Inflammatory macrophage treated with lipopolysaccharide for 4 hours (primary cell): ENCODE data around the gene RMDN3.
A peak's percentile ranks its signal among the peaks of the same experiment; 100 is the strongest.

Source experiments
- DNase-seq: peaks from one replicate; pipeline ENCODE4 v3.0.0-alpha.2; 2020

Gene RMDN3

DNA sequence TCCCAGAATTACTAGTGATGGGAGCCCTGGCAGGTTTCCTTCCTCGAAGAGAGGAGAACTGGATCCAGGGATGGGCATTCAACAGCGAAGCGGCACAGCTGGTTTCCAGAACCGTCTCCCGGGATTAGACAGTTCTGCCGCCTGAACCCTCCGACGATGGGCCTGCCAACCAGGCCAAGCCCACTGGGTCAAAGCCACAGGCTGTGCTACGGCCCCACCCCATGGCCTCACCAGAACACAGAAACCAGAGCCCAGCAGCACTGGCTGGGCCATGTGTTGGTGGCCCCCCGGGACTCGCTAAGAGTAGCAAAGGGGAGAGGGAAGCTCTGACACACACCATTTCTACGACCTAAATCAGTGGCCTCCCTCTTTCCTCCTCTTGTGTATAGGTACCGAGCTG lies 17.0 kb upstream of the RMDN3 start:
- no peak for DNase-seq

- no peak for DNase-seq
Observed at GRCh38 chr15:40771242-40771641, 16.2 kb upstream of the RMDN3 start.

DNA sequence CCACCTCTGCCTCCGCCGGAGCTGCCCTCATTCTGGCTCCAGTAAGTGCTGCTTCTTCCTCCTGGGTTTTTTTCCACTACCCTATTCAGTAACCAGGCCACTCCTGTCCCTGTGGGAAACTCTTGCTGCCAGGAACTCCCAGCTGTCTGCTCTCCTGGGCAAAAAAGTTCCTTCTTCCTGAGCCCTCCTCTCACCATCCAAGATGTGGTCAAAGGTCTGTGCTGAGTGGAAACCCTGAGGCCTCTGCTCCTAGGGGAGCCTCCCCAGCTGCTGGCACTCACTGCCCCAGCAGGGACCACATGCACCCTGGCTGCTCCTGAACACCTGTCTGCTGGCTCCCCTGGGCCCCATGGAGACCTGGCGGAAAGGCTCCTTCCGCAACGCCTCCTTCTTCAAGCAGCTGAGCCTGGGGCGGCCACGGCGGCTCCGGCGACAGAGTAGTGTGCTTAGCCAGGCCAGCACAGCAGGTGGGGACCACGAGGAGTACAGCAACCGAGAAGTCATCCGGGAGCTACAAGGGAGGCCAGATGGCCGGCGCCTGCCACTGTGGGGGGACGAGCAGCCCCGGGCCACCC lies 15.2 kb upstream of the RMDN3 start:
- DNase-seq, result no peak

GRCh38 chr15:40769274-40770146 lies 14.5 kb upstream of the RMDN3 start, which contains the start of gene C15orf62:
TSS of gene C15orf62 (plus strand) at chr15:40769980. CDS start at chr15:40770496, 516 bp downstream.
- peak; percentile 47 for DNase-seq

GRCh38 chr15:40768521-40769273 lies 13.6 kb upstream of the RMDN3 start:
- no peak for DNase-seq

DNA sequence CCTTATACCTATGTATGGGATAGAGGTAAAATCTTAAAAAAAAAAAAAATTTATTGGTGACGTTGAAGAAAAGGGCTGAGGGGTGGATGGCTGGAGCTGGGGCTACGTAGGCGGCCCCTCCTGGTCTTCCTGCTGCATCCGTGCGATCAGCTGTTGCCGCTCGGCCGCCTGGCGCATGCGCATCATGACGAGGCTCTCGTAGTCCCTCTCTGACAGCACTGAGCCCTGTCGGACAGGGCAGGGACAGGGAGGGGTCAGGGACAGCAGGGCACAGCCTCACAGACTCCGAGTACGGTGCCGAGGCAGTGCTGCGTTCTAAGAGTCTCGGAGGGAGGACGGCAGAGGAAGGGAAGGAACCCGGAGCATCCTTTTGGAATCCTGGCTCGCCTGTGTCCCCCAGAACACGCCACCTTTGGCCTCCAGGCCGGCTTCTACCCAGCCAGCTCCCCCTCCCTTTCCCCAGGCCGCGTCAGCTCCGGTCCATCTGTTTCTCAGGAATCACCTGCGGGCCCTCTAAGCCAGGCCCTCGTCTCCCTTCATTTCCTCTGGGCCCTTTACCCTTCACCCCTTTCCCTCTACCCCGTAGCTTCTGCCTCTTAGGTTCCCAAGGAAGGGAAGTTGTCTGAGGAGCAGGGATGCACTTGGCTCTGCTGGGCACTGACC lies 12.9 kb upstream of the RMDN3 start:
- no peak for DNase-seq

- DNase-seq, result no peak
Observed at GRCh38 chr15:40766906-40767837, 12.1 kb upstream of the RMDN3 start.

GRCh38 chr15:40766194-40766815 lies 11.3 kb upstream of the RMDN3 start:
- no peak for DNase-seq

GRCh38 chr15:40764629-40765103 lies 9.6 kb upstream of the RMDN3 start:
- no peak for DNase-seq

DNA sequence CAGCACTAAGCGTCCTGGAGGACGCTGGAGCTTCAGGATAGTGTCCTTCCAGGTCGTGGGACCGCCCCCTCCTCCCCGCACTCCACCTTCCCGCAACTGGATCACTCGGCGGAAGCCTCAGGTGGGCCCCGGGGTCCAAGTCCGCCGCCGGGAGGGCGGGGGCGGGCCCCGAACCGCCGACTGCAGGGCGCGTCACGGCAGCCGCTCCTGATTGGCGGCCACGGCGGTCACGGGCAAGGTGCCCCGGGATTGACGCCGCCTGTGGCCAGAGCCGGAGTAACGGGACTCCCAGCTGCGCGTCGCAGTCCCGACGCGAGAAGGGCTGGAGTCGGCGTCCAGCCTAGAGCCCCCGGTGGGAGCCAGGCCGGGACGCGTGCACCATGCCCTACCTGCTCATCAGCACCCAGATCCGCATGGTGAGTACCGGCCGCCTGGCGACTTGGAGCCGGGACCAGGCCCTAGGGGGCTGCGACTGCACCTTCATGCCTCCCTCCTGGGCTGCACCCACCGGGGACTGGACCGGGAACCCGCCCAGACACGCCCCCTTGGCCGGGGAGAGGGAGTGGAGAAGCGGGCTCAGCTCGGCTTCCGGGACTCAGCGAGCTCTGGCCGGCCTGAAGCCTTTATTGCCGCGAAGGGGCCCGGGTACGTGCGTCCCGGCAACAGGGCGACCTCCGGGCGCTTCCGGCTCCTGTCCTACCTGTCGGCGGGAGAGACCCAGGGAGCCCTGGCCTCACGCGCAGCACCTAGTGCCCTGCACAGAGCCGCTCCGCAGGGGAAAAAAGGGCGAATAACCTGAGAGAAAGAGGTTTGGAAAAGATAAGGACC lies 9.0 kb upstream of the RMDN3 start, which contains the start of gene GCHFR:
Gene GCHFR, plus strand, starts transcription at position 268 of the 828 bp plus-strand sequence. Its CDS starts 113 bp downstream, at position 381.
- peak; percentile 78 for DNase-seq

GRCh38 chr15:40762919-40763800 lies 8.1 kb upstream of the RMDN3 start:
- DNase-seq, result peak; percentile 27

- DNase-seq, result no peak
Observed at GRCh38 chr15:40759961-40760360, 4.9 kb upstream of the RMDN3 start.

DNA sequence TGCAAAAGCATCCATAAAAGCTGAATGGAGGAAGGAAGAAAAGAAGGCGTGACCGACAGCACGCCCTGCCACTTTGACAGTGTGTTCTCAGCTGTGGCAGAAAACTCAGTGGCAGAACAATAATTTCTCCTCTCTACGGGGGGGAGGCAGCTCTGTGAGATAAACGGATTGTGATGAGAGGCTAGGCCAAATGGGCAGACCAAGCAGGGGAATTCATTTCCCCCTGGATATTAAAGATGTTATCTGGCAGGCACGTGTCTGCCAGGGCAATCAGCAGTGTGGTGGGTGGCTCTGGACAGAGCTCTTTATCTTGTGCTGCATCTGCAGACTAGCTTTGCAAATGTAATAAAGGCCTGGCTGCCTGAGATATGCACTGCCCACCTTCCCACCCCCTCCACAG lies 1.9 kb upstream of the RMDN3 start:
- DNase-seq, result no peak

GRCh38 chr15:40755812-40756208 lies 756 bp upstream of the RMDN3 start:
- no peak for DNase-seq

GRCh38 chr15:40754574-40754882 lies 526 bp downstream of the RMDN3 start:
- DNase-seq, result no peak

GRCh38 chr15:40751745-40752144 lies 3.3 kb downstream of the RMDN3 start:
- no peak for DNase-seq

DNA sequence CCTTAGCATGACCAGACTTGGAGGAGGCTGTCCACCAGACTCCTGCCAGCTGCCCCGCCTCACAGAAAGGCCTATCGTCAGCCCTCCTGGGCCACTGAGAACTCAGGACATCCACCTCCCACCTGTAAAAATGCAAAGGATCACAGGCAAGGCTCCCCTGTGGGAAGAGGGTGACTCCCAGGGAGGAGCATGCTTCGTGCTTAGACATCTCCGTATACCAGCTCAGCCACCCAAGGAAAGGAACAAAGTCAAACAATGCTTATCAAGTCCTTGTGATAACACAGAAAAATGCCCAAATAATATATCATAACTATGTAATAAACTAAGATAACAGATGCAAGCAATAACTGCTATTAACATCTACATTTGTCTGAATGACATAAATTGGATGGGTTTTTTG lies 4.2 kb downstream of the RMDN3 start:
- no peak for DNase-seq

DNA sequence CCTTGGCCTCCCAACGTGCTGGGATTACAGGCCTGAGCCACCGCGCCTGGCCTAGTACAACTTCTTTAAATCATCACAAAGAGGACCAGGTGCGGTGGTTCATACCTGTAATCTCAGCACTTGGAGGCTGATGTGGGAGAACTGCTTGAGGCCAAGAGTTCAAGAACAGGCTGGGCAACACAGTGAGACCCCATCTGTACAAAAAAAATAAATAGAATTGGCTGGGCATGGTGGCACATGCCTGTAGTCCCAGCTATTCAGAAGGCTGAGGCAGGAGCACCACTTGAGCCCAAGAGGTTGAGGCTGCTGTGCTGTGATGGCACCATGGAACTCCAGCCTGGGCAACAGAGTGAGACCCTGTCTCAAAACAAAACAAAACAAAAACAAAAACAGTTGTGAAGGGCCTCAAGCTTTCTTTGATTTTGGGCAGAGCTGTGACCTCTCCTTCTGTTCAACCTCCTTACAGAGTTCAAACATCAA lies 5.9 kb downstream of the RMDN3 start:
- DNase-seq, result no peak
